Measurements from ENCODE around the gene ACOT13. TPM values are rescaled to one million over a fixed set of nuclear protein-coding genes. Genes with fewer than 3 reads are reported as not detected.
A peak's percentile ranks its signal among the peaks of the same experiment; 100 is the strongest.
"Not testable (repeated sequence)": the region's sequence is repeated elsewhere in the genome, so short reads cannot be mapped to it uniquely, and the experiment has no call there.

Gene ACOT13
- total RNA-seq, 1 donor, result 12.2 TPM

GRCh38 chr6:24743265-24743943 lies 76.5 kb downstream of the ACOT13 start:
- no peak for TF ChIP-seq CTCF (IDR thresholded peaks at IDR 0.05; ENCODE audit: insufficient read depth, low read length)
- H3K4me3 ChIP-seq (ENCODE audit: low read depth, low read length), result peak overlapping the region; percentile 16
- peak; percentile 98 for DNase-seq (ENCODE audit: low read depth)

GRCh38 chr6:24743944-24744335 lies 77.1 kb downstream of the ACOT13 start:
- no peak for TF ChIP-seq CTCF (IDR thresholded peaks at IDR 0.05; ENCODE audit: insufficient read depth, low read length)
- no peak for DNase-seq (ENCODE audit: low read depth)
- no peak overlapping the region for H3K4me3 ChIP-seq (ENCODE audit: low read depth, low read length)

- no peak overlapping the region for H3K4me3 ChIP-seq (ENCODE audit: low read depth, low read length)
- no peak for TF ChIP-seq CTCF (IDR thresholded peaks at IDR 0.05; ENCODE audit: insufficient read depth, low read length)
- DNase-seq (ENCODE audit: low read depth), result no peak
Measured at GRCh38 chr6:24744911-24745310, 78.0 kb downstream of the ACOT13 start.

GRCh38 chr6:24749297-24749696 lies 82.4 kb downstream of the ACOT13 start:
- DNase-seq (ENCODE audit: low read depth), result no peak
- H3K4me3 ChIP-seq (ENCODE audit: low read depth, low read length), result no peak overlapping the region
- no peak for TF ChIP-seq CTCF (IDR thresholded peaks at IDR 0.05; ENCODE audit: insufficient read depth, low read length)

GRCh38 chr6:24750878-24751277 lies 84.0 kb downstream of the ACOT13 start:
- DNase-seq (ENCODE audit: low read depth); H3K4me3 ChIP-seq (ENCODE audit: low read depth, low read length): not testable (repeated sequence)

GRCh38 chr6:24752503-24752902 lies 85.6 kb downstream of the ACOT13 start:
- no peak overlapping the region for H3K4me3 ChIP-seq (ENCODE audit: low read depth, low read length)
- no peak for DNase-seq (ENCODE audit: low read depth)
- TF ChIP-seq CTCF (IDR thresholded peaks at IDR 0.05; ENCODE audit: insufficient read depth, low read length), result no peak

GRCh38 chr6:24752917-24753492 lies 86.1 kb downstream of the ACOT13 start:
- TF ChIP-seq CTCF (IDR thresholded peaks at IDR 0.05; ENCODE audit: insufficient read depth, low read length), result no peak
- H3K4me3 ChIP-seq (ENCODE audit: low read depth, low read length), result no peak overlapping the region
- peak; percentile 8 for DNase-seq (ENCODE audit: low read depth)

Data from fibroblast of the aortic adventitia (primary cell).